ENCODE data around the gene ADGRG3.

DNA sequence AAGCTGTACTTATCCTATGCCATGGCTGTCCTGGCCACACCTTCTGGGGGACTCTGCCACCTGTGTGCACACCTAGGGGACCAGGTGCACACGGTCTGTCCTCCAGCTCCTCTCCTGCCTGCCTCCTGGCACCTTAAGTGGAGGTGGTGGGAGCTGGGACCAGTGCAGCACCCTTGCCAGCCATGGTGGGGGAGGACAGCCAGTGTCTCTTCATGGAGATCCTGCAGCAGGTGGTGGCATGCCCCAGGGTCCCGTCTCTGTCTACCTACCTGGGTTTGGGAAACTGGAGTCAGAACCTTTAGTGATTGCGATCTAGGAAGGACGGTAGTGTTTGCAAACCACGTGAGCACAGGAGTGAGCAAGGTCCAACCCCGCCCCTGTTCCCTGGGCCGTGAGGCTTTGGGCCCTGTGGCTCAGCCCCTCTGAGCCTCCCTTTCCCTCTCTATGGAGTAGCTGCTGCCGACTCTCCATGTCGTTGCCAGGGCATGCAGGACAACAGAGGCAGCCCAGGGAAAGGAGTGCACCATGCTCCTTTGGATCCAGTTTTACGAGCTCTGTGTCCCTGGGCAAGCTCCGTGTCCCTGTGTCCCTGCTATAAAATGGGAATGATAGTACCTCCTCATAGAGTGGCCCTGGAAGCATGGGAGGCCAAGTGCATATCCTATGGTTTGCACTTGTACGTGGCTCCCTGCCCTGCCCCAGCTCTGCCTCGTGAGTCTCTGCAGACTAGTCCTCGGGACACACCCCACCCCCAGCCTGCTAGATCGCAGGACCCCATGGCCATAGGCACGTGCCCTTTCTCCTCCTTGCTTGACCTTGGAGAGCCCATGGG lies 32.6 kb upstream of the ADGRG3 start:
- TF ChIP-seq, protein P1, sequence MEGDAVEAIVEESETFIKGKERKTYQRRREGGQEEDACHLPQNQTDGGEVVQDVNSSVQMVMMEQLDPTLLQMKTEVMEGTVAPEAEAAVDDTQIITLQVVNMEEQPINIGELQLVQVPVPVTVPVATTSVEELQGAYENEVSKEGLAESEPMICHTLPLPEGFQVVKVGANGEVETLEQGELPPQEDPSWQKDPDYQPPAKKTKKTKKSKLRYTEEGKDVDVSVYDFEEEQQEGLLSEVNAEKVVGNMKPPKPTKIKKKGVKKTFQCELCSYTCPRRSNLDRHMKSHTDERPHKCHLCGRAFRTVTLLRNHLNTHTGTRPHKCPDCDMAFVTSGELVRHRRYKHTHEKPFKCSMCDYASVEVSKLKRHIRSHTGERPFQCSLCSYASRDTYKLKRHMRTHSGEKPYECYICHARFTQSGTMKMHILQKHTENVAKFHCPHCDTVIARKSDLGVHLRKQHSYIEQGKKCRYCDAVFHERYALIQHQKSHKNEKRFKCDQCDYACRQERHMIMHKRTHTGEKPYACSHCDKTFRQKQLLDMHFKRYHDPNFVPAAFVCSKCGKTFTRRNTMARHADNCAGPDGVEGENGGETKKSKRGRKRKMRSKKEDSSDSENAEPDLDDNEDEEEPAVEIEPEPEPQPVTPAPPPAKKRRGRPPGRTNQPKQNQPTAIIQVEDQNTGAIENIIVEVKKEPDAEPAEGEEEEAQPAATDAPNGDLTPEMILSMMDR (IDR thresholded peaks at IDR 0.05; ENCODE audit: control extremely low read depth in 1 of 3, insufficient read depth in 1 of 3, low read depth in 1 of 3, low read length in 3 of 3), result no peak
- no peak for TF ChIP-seq TEAD4 (IDR thresholded peaks at IDR 0.05; ENCODE audit: low read depth, low read length)
